Esophagus muscularis mucosa (tissue), 3 donors: ENCODE measurements around the gene FXYD2.

Experiments used
- POLR2AphosphoS5 ChIP-seq, 2 donors: sonication (generic); formaldehyde crosslinking; IDR thresholded peaks; one replicate each; pipeline ENCODE4 v1.6.1; 2017; ENCODE audit warnings: antibody characterized with exemption in 2 of 2
- TF ChIP-seq, protein P1 (sequence below), 3 experiments: fragments of 200-600 bp in 2 of 3; fragments of 450-650 bp in 1 of 3; sonication (generic) in 2 of 3; IDR thresholded peaks; one replicate each; pipeline ENCODE4 v1.5.1; 2017 to 2019; ENCODE audit warnings: antibody characterized with exemption in 3 of 3, mild to moderate bottlenecking in 2 of 3, moderate library complexity in 1 of 3

DNA sequence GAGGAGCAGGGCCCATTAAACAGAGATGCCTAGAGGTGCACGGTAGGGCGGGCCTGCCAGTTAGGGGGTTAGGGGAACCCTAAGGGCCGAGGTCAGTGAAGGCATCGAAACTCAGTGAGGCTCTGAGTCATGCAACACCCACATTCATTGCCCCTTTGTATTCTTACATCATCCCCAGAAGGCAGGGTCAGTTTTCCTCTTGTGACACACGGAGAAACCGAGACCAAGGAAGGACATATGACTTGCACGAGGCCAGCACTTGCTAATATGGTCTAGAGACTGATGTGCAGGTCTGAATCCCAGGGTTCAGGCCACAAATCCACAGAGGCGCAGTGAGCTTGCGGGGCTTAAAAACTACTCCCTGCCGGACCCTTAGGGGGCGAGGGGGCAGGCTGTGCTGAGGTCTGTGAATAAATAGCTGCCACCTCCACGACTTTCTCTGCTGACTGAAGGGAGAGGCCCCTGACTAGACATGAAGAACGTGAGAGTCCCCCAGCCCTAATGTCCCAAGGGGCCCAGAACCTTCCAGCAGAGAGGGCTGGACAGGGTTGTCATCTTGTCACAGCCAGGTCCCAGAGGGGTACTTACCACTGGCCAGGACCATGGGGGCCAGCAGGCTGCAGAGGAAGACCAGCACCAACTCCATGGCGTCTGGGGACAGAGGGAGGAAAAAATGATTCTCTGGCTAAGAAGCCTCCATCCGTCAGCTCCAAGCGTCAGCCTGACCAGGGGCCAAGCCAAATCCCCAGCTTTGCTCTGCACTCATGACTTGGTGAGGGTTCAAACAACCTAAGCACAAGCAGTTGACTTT is 17.8 kb upstream of the FXYD2 start:
- TF ChIP-seq, protein P1, sequence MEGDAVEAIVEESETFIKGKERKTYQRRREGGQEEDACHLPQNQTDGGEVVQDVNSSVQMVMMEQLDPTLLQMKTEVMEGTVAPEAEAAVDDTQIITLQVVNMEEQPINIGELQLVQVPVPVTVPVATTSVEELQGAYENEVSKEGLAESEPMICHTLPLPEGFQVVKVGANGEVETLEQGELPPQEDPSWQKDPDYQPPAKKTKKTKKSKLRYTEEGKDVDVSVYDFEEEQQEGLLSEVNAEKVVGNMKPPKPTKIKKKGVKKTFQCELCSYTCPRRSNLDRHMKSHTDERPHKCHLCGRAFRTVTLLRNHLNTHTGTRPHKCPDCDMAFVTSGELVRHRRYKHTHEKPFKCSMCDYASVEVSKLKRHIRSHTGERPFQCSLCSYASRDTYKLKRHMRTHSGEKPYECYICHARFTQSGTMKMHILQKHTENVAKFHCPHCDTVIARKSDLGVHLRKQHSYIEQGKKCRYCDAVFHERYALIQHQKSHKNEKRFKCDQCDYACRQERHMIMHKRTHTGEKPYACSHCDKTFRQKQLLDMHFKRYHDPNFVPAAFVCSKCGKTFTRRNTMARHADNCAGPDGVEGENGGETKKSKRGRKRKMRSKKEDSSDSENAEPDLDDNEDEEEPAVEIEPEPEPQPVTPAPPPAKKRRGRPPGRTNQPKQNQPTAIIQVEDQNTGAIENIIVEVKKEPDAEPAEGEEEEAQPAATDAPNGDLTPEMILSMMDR (IDR thresholded peaks at IDR 0.05): no peak
- no peak for TF ChIP-seq POLR2AphosphoS5 (IDR thresholded peaks at IDR 0.05)
